ENCODE results near the gene NDUFA1.
"Not testable (repeated sequence)": the region's sequence is repeated elsewhere in the genome, so short reads cannot be mapped to it uniquely, and the experiment has no call there.

NDUFA1 gene

DNA sequence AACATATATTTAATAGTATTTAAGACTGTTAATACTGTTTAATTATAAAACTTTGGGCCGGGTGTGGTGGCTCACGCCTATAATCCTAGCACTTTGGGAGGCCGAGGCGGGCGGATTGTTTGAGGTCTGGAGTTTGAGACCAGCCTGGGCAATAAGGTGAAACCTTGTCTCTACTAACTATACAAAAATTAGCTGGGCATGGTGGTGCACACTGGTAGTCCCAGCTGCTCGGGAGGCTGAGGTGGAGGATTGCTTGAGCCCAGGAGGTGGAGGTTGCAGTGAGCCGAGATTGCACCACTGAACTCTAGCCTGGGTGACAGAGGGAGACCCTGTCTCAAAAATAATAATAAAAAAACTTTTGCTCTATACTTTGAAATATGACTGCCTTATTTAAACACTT is 50.8 kb downstream of the NDUFA1 start:
- not testable (repeated sequence) for H3K27me3 ChIP-seq (ENCODE audit: control insufficient read depth, insufficient read depth, low read length); H3K9me3 ChIP-seq (ENCODE audit: control insufficient read depth, low read length); H3K4me3 ChIP-seq (ENCODE audit: low read length)

More for the DNA sequence above, 50.8 kb downstream of the NDUFA1 start:
- H3K9ac ChIP-seq (ENCODE audit: low read length); H3K4me1 ChIP-seq (ENCODE audit: control insufficient read depth, insufficient read depth, low read length); H3K36me3 ChIP-seq (ENCODE audit: control insufficient read depth, insufficient read depth, low read length): not testable (repeated sequence)

Measured in mucosa of stomach (tissue), 1 donor.